Natural killer cell (primary cell): ENCODE data around the gene PGPEP1. TPM values are rescaled to one million over a fixed set of nuclear protein-coding genes. Genes with fewer than 3 reads are reported as not detected.
"Not testable (repeated sequence)": the region's sequence is repeated elsewhere in the genome, so short reads cannot be mapped to it uniquely, and the experiment has no call there.

Experiments
- ATAC-seq, 3 donors: fragments of 150-1000 bp in 2 of 3; fragments of 200-7000 bp in 1 of 3; cut with Tn5 transposase; 1 replicate in 1 of 3; 2 replicates in 2 of 3; pipeline ENCODE4 v1.10.0; 2021; ENCODE audit warnings: mild to moderate bottlenecking in 2 of 3, moderate library complexity in 2 of 3
- DNase-seq, 2 donors: peaks; one replicate each; pipeline versions ENCODE4 v3.0.0 to v3.0.0-alpha.2; 2013 to 2021; ENCODE audit warnings: mixed read lengths in 1 of 2
- H3K27ac ChIP-seq: one replicate; pipeline ENCODE4 v1.5.1; 2013; ENCODE audit warnings: mild to moderate bottlenecking, low read length
- H3K27me3 ChIP-seq: one replicate; pipeline ENCODE4 v1.6.1; 2013; ENCODE audit warnings: low read length; ENCODE audit not compliant: control insufficient read depth, insufficient read depth
- H3K36me3 ChIP-seq: one replicate; pipeline ENCODE4 v1.6.1; 2013; ENCODE audit warnings: low read length; ENCODE audit not compliant: control insufficient read depth, insufficient read depth
- H3K4me1 ChIP-seq: one replicate; pipeline ENCODE4 v1.6.1; 2013; ENCODE audit warnings: low read length; ENCODE audit not compliant: control insufficient read depth, insufficient read depth
- H3K4me3 ChIP-seq: one replicate; pipeline ENCODE4 v1.5.1; 2013; ENCODE audit warnings: low read length
- H3K9me3 ChIP-seq: one replicate; pipeline ENCODE4 v1.6.1; 2013; ENCODE audit warnings: low read length; ENCODE audit not compliant: control insufficient read depth, insufficient read depth
- H3K27ac Mint-ChIP-seq, 2 donors: one replicate each; pipeline ENCODE4 v1.8.0; 2022; ENCODE audit warnings: mild to moderate bottlenecking in 2 of 2, mixed read lengths in 2 of 2, moderate library complexity in 1 of 2
- H3K27me3 Mint-ChIP-seq, 2 donors: one replicate each; pipeline ENCODE4 v1.8.0; 2022; ENCODE audit warnings: low read depth in 2 of 2, mixed read lengths in 2 of 2
- H3K36me3 Mint-ChIP-seq: one replicate; pipeline ENCODE4 v1.8.0; 2022; ENCODE audit warnings: mixed read lengths
- H3K4me1 Mint-ChIP-seq, 2 donors: one replicate each; pipeline ENCODE4 v1.8.0; 2022; ENCODE audit warnings: mixed read lengths in 2 of 2
- H3K4me3 Mint-ChIP-seq: one replicate; pipeline ENCODE4 v1.8.0; 2022; ENCODE audit warnings: mild to moderate bottlenecking, moderate library complexity, mixed read lengths
- H3K9me3 Mint-ChIP-seq, 2 donors: one replicate each; pipeline ENCODE4 v1.8.0; 2022; ENCODE audit warnings: mixed read lengths in 2 of 2
- WGBS: methylation state at CpG from one replicate; pipeline ENCODE4 v1.1.7; 2013; ENCODE audit warnings: missing lambda C conversion rate; ENCODE audit not compliant: insufficient coverage; 5-methylcytosine and 5-hydroxymethylcytosine counted together
- intact Hi-C: fragments of 100-400 bp; cut with micrococcal nuclease; formaldehyde crosslinking; loops from one replicate; pipeline ENCODE4 v1.14.2; 2022
- total RNA-seq, 4 donors: library from RNA; stranded (reverse); fragments of 120-200 nt in 1 of 4; gene quantifications; one replicate each; pipeline versions ENCODE4 v1.2.3 to v1.2.4, GENCODE V29; 2013 to 2022
- TF ChIP-seq, protein P1 (sequence below): fragments of 200-600 bp; IDR thresholded peaks from one replicate; pipeline ENCODE4 v1.8.0; 2022; ENCODE audit warnings: antibody characterized with exemption

The PGPEP1 gene
- total RNA-seq, 3 donors from 2014 or later (not counting 1 experiment from before 2014, with no cell fraction given): 69.1 to 73.3 (median 71.0) TPM

DNA sequence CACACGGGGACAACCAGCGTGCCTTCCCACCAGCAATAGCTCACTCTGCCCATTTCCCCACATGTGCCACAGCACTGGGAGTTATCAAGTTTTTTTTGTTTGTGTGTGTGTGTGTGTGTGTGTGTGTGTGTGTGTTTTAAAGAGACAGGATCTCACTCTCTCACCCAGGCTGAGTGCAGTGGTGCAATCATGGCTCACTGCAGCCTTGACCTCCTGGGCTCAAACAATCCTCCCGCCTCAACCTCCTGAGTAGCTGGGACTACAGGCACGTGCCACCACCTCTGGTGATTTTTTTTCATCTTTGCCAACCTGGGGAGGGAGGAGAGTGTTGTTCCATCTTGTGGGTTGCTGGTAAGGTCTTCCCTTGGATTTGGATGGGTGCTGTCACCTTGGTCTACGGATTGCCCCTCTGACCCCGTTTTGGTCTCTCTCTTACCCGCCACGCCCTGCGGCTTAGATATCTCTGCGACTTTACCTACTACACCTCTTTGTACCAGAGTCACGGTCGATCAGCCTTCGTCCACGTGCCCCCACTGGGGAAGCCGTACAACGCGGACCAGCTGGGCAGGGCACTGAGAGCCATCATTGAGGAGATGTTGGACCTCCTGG is 22.6 kb downstream of the PGPEP1 start:
- Histone ChIP-seq H3K27me3 (no peaks in the 10 kb centered on the region), H3K9me3 (no peaks in the 10 kb centered on the region), H3K4me1 (peaks cover 3% of the 10 kb centered on the region), H3K4me3 (no peak overlapping the region), H3K36me3 (peaks cover 29% of the 10 kb centered on the region), H3K27ac (no peak overlapping the region)
- intact Hi-C loops: no loop called here
- Mint-ChIP-seq H3K36me3 (peaks cover 7% of the 10 kb centered on the region), H3K4me1 (peaks cover 0 to 9% of the 10 kb centered on the region in 2 donors), H3K27me3 (no peaks in the 10 kb centered on the region), H3K4me3 (no peak overlapping the region), H3K9me3 (no peaks in the 10 kb centered on the region), H3K27ac (no peak overlapping the region)
- 96% methylated on average over 15 of the region's 17 CpGs for WGBS
- DNase-seq (no peak), ATAC-seq (no peak)
- TF ChIP-seq, protein P1, sequence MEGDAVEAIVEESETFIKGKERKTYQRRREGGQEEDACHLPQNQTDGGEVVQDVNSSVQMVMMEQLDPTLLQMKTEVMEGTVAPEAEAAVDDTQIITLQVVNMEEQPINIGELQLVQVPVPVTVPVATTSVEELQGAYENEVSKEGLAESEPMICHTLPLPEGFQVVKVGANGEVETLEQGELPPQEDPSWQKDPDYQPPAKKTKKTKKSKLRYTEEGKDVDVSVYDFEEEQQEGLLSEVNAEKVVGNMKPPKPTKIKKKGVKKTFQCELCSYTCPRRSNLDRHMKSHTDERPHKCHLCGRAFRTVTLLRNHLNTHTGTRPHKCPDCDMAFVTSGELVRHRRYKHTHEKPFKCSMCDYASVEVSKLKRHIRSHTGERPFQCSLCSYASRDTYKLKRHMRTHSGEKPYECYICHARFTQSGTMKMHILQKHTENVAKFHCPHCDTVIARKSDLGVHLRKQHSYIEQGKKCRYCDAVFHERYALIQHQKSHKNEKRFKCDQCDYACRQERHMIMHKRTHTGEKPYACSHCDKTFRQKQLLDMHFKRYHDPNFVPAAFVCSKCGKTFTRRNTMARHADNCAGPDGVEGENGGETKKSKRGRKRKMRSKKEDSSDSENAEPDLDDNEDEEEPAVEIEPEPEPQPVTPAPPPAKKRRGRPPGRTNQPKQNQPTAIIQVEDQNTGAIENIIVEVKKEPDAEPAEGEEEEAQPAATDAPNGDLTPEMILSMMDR: no peak

DNA sequence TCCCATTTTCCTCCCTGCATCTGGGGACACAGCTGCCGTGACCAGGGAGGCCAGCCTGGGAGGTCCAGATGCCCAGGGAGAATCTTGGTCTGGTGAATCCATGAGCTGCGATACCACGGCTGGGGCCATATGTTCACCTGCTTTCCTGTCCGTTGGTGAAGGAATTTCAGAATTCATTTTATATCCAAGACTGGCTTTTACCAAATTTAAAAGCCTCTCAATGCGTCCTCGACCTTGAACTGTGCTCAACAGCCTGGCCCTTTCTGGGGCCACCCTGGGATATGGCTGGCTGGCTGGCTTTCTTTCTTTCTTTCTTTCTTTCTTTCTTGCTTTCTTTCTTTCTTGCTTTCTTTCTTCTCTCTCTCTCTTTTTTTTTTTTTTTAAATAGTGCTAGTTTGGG is 23.4 kb downstream of the PGPEP1 start:
- Mint-ChIP-seq H3K27me3 (no peaks in the 10 kb centered on the region), H3K4me1 (peaks cover 0 to 9% of the 10 kb centered on the region in 2 donors), H3K27ac (no peak overlapping the region), H3K4me3 (no peak overlapping the region), H3K9me3 (no peaks in the 10 kb centered on the region), H3K36me3 (peaks cover 7% of the 10 kb centered on the region)
- DNase-seq (no peak), ATAC-seq (no peak)
- intact Hi-C loops: no loop called here
- TF ChIP-seq, protein P1: no peak
- H3K9me3 ChIP-seq: no peaks in the 10 kb centered on the region
- H3K27me3 ChIP-seq: no peaks in the 10 kb centered on the region
- peaks cover 26% of the 10 kb centered on the region for H3K36me3 ChIP-seq
- H3K4me1 ChIP-seq: peaks cover 3% of the 10 kb centered on the region
- 92% methylated on average over 6 of the region's 6 CpGs for WGBS
- no peak overlapping the region for H3K4me3 ChIP-seq
- no peak overlapping the region for H3K27ac ChIP-seq

DNA sequence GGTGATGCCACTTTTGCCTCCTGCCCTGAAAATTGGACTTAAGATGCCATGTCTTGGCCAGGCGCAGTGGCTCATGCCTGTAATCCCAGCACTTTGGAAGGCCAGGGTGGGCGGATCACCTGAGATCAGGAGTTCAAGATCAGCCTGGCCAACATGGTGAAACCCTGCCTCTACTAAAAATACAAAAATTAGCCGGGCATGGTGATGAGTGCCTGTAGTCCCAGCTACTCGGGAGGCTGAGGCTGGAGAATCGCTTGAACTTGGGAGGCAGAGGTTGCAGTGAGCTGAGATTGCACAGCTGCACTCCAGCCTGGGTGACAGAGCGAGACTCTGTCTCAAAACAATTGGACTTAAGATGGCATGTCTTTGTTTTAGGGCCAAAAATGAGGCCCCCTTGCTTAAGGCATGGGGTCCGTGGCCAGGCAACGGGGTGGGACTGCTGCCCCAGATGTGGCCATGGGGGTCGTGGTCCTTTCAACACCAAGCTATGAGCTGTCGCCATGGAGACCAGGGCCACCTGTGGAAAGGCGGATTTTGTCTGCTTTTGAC is 24.0 kb downstream of the PGPEP1 start:
- H3K9me3 ChIP-seq, H3K4me3 ChIP-seq, H3K36me3 Mint-ChIP-seq, H3K27me3 ChIP-seq, DNase-seq, H3K27me3 Mint-ChIP-seq, H3K4me3 Mint-ChIP-seq, H3K9me3 Mint-ChIP-seq, intact Hi-C loops, H3K4me1 ChIP-seq, H3K4me1 Mint-ChIP-seq, ATAC-seq, H3K27ac ChIP-seq: not testable (repeated sequence)
- H3K36me3 ChIP-seq: peaks cover 25% of the 10 kb centered on the region
- peak overlapping the region in 1 of 2 donors; percentile 29 for H3K27ac Mint-ChIP-seq
- WGBS: 86% methylated on average over 11 of the region's 11 CpGs

DNA sequence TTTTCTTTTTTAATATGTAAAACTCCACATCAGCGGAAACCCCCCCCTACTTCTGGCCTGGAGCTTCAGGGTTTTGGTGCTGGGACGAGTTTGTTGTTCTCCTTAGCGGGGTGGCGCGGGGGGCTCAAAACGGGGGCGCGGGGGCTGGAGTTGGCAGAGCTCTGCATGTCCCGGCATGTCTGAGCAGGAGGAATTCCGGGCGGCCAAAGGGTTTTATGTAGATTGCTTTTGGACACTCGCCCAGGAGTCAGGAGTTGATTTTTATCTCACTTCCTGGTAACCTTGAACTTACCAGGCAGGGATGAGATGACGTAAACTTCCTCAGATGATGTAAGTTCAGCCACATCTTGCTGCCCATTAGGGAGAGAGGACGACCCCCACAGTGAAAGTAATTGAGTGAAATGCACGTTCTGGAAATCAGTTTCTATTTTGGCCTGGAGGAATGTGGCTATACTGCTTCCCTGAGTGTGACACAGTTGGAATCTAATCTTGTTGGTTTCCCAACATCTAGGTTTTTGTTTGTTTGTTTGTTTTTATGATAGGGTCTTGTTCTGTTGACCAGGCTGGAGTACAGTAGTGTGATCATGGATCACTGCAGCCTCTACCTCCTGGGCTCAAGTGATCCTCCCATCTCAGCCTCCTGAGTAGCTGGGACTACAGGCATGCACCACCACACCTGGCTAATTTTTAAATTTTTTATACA is 24.6 kb downstream of the PGPEP1 start:
- Mint-ChIP-seq H3K4me3 (no peak overlapping the region), H3K27ac (peak overlapping the region in 1 of 2 donors; percentile 29), H3K9me3 (no peaks in the 10 kb centered on the region), H3K4me1 (peaks cover 0 to 4% of the 10 kb centered on the region in 2 donors), H3K36me3 (no peaks in the 10 kb centered on the region), H3K27me3 (no peaks in the 10 kb centered on the region)
- Histone ChIP-seq H3K4me3 (no peak overlapping the region), H3K27me3 (no peaks in the 10 kb centered on the region), H3K36me3 (peaks cover 24% of the 10 kb centered on the region), H3K9me3 (no peaks in the 10 kb centered on the region), H3K27ac (no peak overlapping the region), H3K4me1 (peaks cover 3% of the 10 kb centered on the region)
- WGBS: 63% methylated on average over 15 of the region's 15 CpGs
- intact Hi-C loops: no loop called here
- ATAC-seq: no peak
- no peak for DNase-seq
- TF ChIP-seq, protein P1: no peak
